HG03558 (cell line): ENCODE data around the gene SEZ6L.

Experiments
- ATAC-seq: cut with Tn5 transposase; IDR thresholded peaks from one replicate; pipeline ENCODE4 v1.9.1; 2021; ENCODE audit warnings: moderate number of reproducible peaks; ENCODE audit not compliant: unreplicated experiment; ENCODE audit errors: extremely low read depth

Gene SEZ6L

DNA sequence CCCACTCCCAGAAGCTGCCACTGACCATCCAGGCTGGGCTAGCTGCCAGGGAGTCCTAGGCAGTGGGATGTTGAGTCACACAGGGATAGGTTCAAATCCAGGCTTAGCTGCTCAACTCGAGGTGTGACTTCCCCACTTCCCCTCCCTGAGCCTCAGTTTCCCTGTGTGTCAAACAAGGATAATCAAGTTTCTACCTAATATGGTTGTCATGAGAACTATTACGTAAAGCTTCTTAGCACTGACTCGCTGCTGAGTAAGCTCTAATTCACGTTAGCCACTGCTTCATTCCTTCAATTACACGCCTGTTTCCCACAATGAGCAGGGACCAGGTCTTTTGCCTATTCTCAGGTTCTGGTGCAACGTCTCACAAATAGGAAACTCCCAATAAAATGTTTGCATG lies 67.7 kb downstream of the SEZ6L start:
- no peak for ATAC-seq

DNA sequence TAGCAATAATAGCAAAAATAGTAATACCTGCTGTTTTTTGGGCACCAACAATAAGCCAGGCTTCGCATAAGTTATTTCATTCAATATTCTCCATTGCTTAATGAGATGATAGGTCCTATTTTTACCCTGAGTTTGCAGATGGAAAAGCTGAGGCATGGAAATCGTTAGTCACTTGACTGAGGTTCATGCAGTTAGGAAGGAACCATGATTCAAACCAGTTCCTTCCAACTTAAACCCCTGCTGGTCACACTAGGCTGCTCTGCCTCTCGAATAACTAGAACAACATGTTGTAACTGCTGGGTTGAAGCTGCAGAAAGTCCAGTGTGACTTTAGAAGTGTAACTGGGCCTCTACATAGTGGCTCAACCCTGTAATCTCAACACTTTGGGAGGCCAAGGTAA lies 69.3 kb downstream of the SEZ6L start:
- no peak for ATAC-seq

DNA sequence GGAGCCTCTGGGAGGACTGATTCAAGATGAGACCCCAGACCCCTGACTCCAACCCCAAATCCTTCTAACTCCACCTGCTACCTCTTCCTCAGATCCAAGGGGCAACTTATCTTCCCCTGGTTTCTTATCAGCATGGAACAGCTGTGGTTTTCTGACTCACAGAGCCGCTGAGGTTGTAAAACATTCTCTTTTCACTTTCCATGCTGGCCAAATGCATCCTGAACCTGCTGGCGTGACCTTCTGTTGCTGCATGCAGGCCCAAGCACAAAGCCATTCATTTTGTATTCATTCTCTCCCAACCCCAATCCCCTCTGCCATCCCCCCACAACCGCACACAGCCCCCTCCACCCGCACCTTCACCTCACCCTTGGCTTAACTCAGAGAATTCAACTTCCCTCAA lies 70.3 kb downstream of the SEZ6L start:
- ATAC-seq, result no peak

DNA sequence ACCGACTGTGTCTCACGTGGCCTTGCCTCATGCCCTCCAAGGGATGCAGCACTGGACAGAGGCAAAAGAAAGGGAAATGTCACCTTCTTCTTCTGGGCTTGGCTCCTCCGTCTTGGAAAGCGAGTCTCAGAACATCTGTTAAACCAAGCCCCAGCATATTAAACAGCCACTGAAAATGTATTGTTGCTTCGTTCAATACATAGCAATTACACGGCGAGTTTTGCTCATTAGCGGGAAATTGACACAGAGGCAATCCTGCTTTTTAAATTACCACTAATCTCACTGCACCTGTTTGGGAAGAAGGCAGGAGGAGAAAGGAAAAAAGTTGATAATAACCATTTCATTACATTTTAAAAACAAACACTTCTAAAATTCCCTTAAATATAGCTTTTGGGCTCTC lies 72.1 kb downstream of the SEZ6L start:
- no peak for ATAC-seq

DNA sequence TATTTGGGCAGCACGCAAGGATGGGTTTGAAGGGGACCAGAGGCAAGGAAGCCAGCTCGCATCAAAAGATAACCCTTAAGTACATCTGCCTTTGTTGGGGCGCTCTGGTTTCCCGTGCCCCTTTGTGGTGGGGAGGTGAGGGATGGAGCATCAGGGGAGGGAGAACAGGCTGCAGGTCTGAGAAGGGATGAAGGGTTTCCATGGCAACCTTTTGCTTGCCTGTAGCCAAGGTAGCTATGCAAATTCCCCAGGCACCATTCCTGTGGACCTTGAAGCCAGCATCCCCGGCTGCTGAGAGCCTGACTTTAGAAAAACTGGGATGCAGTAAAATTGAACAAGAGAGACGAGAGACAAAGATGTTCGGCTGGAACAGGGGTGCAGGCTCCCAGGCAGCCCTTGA lies 75.7 kb downstream of the SEZ6L start:
- no peak for ATAC-seq

DNA sequence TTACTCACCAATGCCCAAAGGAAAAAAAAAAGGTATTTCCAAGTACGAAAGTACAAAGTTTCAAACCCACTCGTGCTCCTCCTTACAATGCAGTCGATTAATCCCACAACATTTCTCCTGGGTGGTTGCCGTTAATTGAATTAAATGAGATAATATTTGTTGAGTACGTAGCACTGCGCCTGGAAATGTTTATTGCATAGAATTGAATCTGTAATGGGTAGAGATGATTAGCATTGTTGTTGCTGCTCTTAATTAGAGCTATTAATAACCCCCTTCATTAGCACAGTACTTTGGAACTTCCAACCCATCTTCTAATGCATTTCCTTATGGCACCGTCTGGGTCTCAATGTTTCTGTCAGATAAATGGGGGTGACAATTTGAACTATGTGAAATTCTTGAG lies 77.3 kb downstream of the SEZ6L start:
- no peak for ATAC-seq

DNA sequence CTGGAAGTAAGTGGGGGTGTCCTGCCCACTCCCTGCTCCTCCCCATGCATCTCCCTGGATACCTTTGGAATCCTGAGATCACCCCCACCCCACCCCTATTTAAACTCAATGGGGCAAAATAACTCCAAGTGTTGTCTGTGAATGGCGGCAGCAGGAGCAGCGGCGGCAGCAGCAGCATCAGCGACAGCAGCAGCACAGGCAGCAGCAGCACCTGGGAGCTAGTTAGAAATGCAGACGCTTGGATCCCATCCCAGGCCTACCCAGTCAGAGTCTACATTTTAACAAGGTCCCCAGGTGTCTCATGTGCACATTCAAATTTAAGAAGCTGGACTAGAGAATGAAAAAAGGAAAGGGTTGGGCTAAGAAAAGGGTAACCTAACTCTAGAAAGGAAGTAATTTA lies 82.6 kb downstream of the SEZ6L start:
- no peak for ATAC-seq

DNA sequence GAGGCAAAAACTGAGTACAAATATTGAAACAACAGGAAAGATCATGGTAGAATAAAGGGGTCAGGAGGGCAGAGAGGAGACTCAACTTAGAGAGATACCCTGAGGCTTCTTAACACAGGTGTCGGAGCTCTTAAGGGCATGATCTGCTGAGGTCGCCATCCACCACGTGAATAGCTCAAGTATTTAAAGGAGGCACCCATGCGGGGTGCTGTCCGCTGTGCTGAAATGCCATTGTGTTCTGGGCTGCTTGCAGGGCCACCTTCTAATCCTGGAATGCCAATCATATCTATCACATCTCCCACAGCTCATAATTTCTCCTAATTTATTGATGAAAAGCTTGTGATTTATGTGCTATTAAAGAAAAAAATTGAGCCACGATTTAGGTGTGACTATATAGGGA lies 90.2 kb downstream of the SEZ6L start:
- no peak for ATAC-seq

DNA sequence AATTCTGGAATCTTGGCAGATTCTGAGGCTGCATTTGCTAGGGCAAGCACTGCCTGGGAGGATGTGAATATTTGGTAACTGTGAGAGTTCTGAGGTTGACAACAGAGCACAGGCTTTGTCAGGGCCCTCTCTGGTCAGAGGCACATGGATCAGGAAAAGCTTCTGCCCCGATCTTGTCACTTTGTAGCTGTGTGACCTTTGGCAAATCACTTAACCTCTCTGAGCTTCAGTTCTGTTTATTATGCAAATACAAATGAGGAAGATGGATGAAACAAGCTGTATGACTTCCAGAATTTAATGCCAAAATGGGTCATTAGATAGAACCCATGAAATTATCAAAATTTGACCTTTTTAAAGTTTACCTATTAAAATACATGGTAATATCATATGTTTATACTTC lies 94.9 kb downstream of the SEZ6L start:
- ATAC-seq, result no peak

DNA sequence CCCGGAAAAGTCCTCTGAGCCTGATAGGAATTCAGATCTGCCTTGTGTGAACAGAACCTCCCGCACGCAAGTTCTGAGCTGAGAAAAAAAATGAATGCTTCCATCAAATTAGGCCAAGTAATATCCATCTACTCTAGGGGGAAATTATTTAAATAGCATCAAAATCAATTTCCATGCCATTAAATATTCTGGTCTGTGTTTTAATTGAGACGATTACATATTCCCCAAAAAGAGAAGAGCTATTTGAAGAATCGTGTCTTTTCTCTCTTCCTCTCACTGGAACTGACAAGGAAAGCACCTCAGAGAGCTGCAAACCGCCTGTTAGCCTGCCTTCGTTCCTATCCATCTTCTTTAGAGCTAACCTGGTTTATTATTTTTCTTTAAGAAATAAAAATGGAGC lies 96.0 kb downstream of the SEZ6L start:
- no peak for ATAC-seq

DNA sequence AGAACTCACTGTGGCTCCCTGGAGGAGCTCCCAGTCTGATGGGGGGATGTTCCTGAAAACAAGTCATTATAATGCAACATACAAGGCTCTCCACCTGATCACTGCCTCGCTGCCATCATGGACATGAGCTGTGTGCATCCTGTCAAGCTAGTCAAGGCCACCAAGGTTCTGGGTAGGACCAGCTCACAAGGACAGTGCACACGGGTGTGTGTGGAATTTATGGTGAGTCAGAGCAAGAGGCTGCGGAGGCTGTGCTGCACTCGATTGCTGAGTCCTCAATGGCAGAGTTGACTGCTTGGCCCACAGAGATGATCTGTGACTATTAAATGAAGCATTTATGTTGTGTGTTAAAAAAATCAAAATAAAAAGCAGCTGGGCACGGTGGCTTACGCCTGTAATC lies 96.6 kb downstream of the SEZ6L start:
- no peak for ATAC-seq

DNA sequence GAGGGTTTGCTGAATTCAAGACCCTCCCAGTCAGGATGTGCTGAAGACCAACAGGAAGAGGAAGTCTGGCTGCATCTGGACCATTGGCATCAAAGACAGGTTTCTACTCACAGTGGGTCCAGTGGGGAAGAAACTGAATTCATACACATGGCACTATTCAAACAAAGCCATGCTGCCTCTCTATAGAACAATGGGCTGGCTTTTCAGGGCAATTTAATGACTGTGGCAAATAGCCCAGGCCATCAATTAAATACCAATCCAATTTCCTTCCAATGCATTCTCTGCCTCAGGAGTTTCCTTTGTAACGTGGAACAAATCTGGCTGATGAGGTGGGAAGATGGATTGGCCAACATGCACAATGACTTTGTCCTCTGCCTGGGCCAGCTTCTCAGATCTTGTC lies 98.6 kb downstream of the SEZ6L start:
- no peak for ATAC-seq

DNA sequence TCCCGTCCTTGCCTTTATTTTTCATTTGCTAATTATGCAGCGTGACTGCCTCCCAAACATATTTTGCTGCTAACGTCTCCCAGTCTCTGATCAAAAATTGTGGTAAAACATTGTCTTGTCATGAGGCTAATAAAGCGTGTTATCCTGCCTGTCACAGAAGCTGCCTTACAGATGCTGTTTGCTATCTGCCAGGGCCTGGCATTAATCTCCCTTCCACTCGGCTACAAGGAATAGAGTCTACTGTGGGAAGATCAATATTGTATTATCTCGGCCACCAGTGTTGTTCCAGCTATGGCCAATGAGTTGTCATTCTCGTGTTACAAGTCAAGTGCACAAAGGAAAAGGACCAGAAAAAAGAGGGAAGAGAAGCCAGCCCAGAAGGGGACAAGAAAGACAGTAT lies 100.3 kb downstream of the SEZ6L start:
- no peak for ATAC-seq

DNA sequence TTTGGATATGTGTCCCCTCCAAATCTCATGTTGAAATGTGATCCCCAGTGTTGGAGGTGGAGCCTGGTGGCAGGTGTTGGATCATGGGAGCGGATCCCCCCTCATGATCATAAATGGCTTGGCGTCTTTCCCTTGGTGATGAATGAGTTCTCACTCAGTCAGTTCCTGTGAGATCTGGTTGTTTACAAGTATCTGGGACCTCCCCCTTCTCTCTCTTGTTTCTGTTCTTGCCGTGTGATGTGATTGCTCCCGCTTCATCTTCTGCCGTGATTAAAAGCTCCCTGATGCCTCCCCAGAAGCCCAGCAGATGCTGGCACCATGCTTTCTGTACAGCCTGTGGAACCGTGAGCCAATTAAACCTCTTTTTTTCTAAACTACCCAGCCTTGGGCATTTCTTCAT lies 102.2 kb downstream of the SEZ6L start:
- no peak for ATAC-seq

DNA sequence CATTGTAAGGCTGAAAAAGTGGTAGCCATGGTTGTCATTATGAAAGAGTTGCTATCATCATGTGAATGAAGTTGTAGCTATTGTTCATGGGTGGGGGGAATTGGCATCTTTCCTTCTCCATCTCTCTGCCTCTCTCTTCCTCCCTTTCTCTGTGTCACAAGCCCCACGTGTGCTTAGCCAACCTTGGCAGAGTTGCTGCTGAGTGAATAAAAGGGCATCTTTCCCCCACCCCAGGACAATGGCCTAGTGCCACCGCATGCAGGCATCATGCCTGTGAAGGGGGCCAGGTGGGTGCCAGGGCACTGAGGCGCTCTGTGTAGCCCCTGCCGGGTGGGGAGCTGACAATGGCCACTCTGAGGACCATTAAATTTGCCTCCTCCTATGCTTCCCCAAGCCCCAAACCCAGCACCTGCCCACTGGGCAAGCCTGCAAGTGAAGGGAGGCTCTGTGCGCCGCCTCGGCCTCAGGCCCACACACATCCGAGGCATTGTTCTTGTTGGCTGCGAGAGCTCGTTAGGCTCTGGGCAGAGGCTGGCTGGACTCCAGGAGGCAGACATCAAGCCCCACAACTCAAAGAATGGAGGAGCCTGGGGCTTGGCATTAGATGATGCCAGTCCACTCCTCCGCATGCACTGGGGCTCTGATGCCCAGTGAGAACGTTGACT lies 103.9 kb downstream of the SEZ6L start:
- no peak for ATAC-seq

DNA sequence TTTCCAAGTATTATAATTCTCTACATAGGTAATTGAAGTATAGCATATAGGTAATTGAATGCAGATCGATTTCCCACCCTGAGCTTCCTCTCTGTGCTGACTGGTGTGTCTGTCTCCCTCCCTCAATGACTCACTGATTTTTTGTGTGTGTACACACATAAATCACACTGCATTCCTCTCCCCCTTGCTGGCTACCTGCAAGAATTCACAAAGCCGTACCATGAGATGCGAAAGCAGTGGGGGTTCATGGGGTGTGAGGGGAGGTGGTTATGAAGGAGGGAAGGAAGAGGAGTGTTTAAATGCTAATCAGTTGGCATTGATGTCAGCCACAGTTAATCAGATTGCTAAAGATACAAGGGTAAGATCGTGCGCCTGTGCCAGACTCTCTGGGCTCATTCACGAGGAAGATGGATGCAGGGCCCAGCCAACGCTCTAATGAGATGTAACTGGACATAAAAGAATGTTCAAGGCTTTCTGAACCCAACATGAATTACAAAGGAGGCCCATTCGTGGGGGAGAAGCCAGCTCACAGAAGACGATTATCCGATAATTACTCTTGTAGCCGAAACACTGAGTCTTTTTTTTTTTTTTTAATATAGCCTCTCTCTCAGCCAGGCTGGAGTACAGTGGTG lies 107.4 kb downstream of the SEZ6L start:
- no peak for ATAC-seq

DNA sequence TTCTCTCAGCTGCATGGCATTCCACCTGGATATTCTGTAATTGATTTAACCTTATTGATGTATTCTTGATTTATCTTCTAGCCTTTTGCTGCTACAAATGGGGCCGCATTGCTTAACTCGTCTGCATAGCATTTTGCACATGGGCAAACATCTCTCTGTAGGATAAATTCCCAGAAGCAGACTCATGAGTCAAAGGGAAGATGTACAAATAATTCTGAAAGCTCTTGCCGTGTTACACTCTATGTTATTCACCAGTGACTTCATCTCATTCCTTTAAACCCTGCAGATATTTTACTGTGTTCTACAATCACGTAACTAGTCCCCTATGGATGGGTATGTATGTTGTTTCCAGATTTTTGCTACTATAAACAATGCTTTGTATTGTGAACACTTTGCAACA lies 112.7 kb downstream of the SEZ6L start:
- no peak for ATAC-seq

DNA sequence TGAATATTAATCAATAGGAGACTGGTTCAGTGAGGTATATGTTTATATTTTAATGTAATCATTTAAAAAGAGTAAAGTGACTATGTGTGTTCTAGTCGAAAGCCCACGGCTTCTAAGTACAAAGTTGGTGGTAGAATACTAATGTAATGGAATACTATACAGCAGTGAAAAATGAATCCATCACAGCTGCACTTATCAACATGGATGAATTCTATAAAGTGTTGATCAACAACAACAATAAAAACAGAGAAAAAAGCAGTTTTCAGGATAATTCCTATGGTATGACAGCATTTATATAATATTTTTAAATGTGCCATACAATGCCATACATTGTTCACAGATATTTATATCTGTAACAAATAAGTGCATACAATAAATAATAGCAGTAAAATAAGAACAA lies 114.1 kb downstream of the SEZ6L start:
- ATAC-seq, result no peak

DNA sequence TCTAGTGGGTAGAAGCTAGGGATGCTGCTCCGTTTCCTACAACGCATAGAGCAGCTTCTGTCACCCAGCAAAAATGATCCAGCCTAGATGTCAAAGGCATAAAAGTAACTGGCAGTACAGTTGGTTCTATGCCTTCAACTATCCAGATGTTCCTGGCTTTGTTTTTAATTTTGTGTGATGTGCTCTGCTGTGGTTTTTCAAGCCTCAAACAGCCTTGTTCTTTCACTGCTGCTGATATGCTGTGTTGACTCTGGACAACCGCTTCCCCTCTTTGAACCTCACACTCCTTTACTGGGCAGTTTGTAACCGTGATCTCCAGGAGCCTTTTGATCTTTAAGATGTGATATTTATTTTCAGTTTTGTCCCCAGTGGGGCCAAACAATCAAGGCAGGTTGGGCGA lies 116.4 kb downstream of the SEZ6L start:
- no peak for ATAC-seq

DNA sequence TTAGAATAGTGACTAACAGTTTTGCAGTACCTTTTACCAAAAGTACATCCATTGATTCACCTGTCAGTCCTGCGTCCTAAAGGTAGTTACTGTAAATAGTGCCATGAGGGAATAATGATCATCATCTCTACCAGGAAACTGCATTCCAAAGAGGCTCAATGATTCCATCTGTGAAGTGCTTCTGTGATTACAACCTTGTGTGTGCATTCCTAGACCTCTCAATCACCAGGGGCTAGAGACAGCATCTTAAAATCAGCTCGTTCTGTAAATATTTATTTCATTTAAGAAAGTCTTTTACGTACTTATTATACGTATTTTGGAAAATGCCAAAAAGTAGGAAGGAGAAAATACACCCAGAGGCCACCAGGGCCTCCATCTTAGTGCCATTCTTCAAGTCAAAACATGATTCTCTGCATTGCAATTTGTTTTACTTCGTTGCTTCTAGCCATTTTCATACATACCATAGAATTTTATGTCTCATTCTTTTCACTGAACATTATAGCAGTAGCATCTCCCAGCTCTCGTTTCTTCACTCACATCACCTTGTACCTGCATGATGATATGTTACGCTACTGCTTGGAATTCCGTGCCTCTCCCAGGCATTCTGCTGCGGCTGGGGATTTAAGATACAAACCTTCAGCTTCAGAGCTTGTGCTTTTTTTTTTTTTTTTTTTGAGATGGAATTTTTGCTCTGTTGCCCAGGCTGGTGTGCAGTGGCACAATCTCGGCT lies 117.0 kb downstream of the SEZ6L start:
- no peak for ATAC-seq

DNA sequence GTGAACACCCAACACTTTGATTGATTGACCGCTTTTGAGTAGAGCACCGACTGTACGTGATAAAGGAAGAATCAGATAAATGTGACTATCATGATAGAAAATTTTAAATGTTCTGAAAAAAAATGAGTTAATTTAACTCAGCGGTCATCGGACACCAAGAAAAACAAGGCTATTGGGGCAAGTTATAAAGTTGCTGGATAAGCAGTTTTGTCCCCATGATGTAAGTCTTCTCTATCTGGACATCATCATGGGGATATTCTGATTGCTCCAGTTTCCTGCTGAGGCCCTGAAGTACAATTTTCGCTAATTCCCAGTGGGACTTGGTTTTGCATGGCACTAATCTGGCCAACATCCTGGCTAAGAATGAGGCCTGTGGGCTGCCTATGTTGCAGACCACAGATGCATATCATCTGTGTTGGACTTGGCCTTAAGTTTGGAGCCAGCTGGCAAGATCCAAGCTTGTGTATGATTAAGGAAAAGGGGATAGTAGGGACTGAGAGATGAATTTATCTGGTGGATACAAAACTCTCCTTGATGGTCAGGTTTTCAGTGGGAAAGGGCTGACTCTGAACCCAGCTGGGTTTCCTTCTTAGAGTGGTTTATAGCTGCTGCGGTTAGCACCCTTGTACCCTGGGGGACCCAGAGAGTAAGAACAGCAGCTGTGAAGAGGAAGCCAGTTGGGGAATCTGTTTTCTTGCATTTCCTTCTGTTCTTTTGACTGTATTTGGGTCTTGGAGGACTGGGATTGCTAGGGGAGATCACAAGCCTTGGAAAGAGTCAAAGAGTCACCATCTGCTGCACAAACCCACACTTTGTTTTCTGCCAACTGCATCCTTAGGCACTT lies 118.3 kb downstream of the SEZ6L start:
- ATAC-seq, result no peak
